ENCODE data around the gene USP17L13.
"Not testable (repeated sequence)": the region's sequence is repeated elsewhere in the genome, so short reads cannot be mapped to it uniquely, and the experiment has no call there.

GRCh38 chr4:9247953-9248680 lies 23.4 kb downstream of the USP17L13 start, which contains the start of gene USP17L18:
- TF ChIP-seq, protein P1, sequence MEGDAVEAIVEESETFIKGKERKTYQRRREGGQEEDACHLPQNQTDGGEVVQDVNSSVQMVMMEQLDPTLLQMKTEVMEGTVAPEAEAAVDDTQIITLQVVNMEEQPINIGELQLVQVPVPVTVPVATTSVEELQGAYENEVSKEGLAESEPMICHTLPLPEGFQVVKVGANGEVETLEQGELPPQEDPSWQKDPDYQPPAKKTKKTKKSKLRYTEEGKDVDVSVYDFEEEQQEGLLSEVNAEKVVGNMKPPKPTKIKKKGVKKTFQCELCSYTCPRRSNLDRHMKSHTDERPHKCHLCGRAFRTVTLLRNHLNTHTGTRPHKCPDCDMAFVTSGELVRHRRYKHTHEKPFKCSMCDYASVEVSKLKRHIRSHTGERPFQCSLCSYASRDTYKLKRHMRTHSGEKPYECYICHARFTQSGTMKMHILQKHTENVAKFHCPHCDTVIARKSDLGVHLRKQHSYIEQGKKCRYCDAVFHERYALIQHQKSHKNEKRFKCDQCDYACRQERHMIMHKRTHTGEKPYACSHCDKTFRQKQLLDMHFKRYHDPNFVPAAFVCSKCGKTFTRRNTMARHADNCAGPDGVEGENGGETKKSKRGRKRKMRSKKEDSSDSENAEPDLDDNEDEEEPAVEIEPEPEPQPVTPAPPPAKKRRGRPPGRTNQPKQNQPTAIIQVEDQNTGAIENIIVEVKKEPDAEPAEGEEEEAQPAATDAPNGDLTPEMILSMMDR (IDR thresholded peaks at IDR 0.05; ENCODE audit: poor library complexity, severe bottlenecking), result not testable (repeated sequence)
- TF ChIP-seq POLR2AphosphoS5 (IDR thresholded peaks at IDR 0.05), result not testable (repeated sequence)

All from neural cell (in vitro differentiated cells).